ENCODE results near the gene KAZN. TPM values are rescaled to one million over a fixed set of nuclear protein-coding genes. Genes with fewer than 3 reads are reported as not detected.

Gene KAZN
- total and polyA plus RNA-seq, 9 donors: 5.1 to 17.4 (median 14.3) TPM

- H3K4me1 ChIP-seq (ENCODE audit: control insufficient read depth, insufficient read depth, low read length): no peaks in the 10 kb centered on the region
- no peaks in the 10 kb centered on the region for H3K27me3 ChIP-seq (ENCODE audit: control insufficient read depth, insufficient read depth, low read length)
- 100% methylated on average over 1 of the region's 4 CpGs for WGBS (ENCODE audit: insufficient coverage)
- no peak overlapping the region for H3K4me3 ChIP-seq (ENCODE audit: low read length)
- H3K27ac ChIP-seq (ENCODE audit: low read length): no peak overlapping the region
- peaks cover 23% of the 10 kb centered on the region for H3K9me3 ChIP-seq (replicated peaks; ENCODE audit: control insufficient read depth, low read depth, low read length)
- no peaks in the 10 kb centered on the region for H3K36me3 ChIP-seq (ENCODE audit: control insufficient read depth, insufficient read depth, low read length)
- no peak for DNase-seq
Observed at GRCh38 chr1:14842361-14842760, 243.9 kb downstream of the KAZN start.

GRCh38 chr1:14842891-14843290, 244.4 kb downstream of the KAZN start:
- no peak for DNase-seq
- no peaks in the 10 kb centered on the region for H3K27me3 ChIP-seq (ENCODE audit: control insufficient read depth, insufficient read depth, low read length)
- no peaks in the 10 kb centered on the region for H3K36me3 ChIP-seq (ENCODE audit: control insufficient read depth, insufficient read depth, low read length)
- H3K4me3 ChIP-seq (ENCODE audit: low read length): no peak overlapping the region
- H3K4me1 ChIP-seq (ENCODE audit: control insufficient read depth, insufficient read depth, low read length): no peaks in the 10 kb centered on the region
- no peak overlapping the region for H3K27ac ChIP-seq (ENCODE audit: low read length)
- H3K9me3 ChIP-seq (replicated peaks; ENCODE audit: control insufficient read depth, low read depth, low read length): peaks cover 23% of the 10 kb centered on the region
- WGBS (ENCODE audit: insufficient coverage): 83% methylated on average over 1 of the region's 2 CpGs

GRCh38 chr1:14843525-14843924, 245.0 kb downstream of the KAZN start:
- H3K27ac ChIP-seq (ENCODE audit: low read length): no peak overlapping the region
- DNase-seq: no peak
- no peaks in the 10 kb centered on the region for H3K36me3 ChIP-seq (ENCODE audit: control insufficient read depth, insufficient read depth, low read length)
- whole genome bisulfite sequencing (ENCODE audit: insufficient coverage): 72% methylated on average over 3 of the region's 6 CpGs
- H3K4me1 ChIP-seq (ENCODE audit: control insufficient read depth, insufficient read depth, low read length): no peaks in the 10 kb centered on the region
- H3K9me3 ChIP-seq (replicated peaks; ENCODE audit: control insufficient read depth, low read depth, low read length): peaks cover 23% of the 10 kb centered on the region
- H3K27me3 ChIP-seq (ENCODE audit: control insufficient read depth, insufficient read depth, low read length): peaks cover 3% of the 10 kb centered on the region
- no peak overlapping the region for H3K4me3 ChIP-seq (ENCODE audit: low read length)

GRCh38 chr1:14844356-14844755, 245.9 kb downstream of the KAZN start:
- whole genome bisulfite sequencing (ENCODE audit: insufficient coverage): 69% methylated on average over 2 of the region's 2 CpGs
- no peak for DNase-seq
- Histone ChIP-seq H3K9me3 (replicated peaks; ENCODE audit: control insufficient read depth, low read depth, low read length) (peaks cover 23% of the 10 kb centered on the region), H3K36me3 (ENCODE audit: control insufficient read depth, insufficient read depth, low read length) (no peaks in the 10 kb centered on the region), H3K27ac (ENCODE audit: low read length) (no peak overlapping the region), H3K4me1 (ENCODE audit: control insufficient read depth, insufficient read depth, low read length) (peaks cover 6% of the 10 kb centered on the region), H3K4me3 (ENCODE audit: low read length) (no peak overlapping the region), H3K27me3 (ENCODE audit: control insufficient read depth, insufficient read depth, low read length) (peaks cover 3% of the 10 kb centered on the region)

GRCh38 chr1:14844923-14845617, 246.6 kb downstream of the KAZN start:
- Histone ChIP-seq H3K9me3 (replicated peaks; ENCODE audit: control insufficient read depth, low read depth, low read length) (peaks cover 23% of the 10 kb centered on the region), H3K36me3 (ENCODE audit: control insufficient read depth, insufficient read depth, low read length) (no peaks in the 10 kb centered on the region), H3K27me3 (ENCODE audit: control insufficient read depth, insufficient read depth, low read length) (peaks cover 3% of the 10 kb centered on the region), H3K4me3 (ENCODE audit: low read length) (no peak overlapping the region), H3K4me1 (ENCODE audit: control insufficient read depth, insufficient read depth, low read length) (peaks cover 6% of the 10 kb centered on the region), H3K27ac (ENCODE audit: low read length) (no peak overlapping the region)
- 93% methylated on average over 2 of the region's 2 CpGs for WGBS (ENCODE audit: insufficient coverage)
- DNase-seq: no peak

GRCh38 chr1:14845851-14846250, 247.4 kb downstream of the KAZN start:
- 59% methylated on average over 2 of the region's 5 CpGs for WGBS (ENCODE audit: insufficient coverage)
- peaks cover 6% of the 10 kb centered on the region for H3K27me3 ChIP-seq (ENCODE audit: control insufficient read depth, insufficient read depth, low read length)
- DNase-seq: peak; percentile 51

GRCh38 chr1:14846688-14847087, 248.2 kb downstream of the KAZN start:
- H3K27ac ChIP-seq (ENCODE audit: low read length): no peak overlapping the region
- peaks cover 19% of the 10 kb centered on the region for H3K9me3 ChIP-seq (replicated peaks; ENCODE audit: control insufficient read depth, low read depth, low read length)
- peaks cover 6% of the 10 kb centered on the region for H3K4me1 ChIP-seq (ENCODE audit: control insufficient read depth, insufficient read depth, low read length)
- H3K4me3 ChIP-seq (ENCODE audit: low read length): no peak overlapping the region
- H3K36me3 ChIP-seq (ENCODE audit: control insufficient read depth, insufficient read depth, low read length): no peaks in the 10 kb centered on the region
- H3K27me3 ChIP-seq (ENCODE audit: control insufficient read depth, insufficient read depth, low read length): peaks cover 6% of the 10 kb centered on the region
- WGBS (ENCODE audit: insufficient coverage): no CpG with 5 or more reads among the region's 4 CpGs
- no peak for DNase-seq

More at GRCh38 chr1:14845851-14846250, 247.4 kb downstream of the KAZN start:
- H3K4me3 ChIP-seq (ENCODE audit: low read length): no peak overlapping the region
- peaks cover 6% of the 10 kb centered on the region for H3K4me1 ChIP-seq (ENCODE audit: control insufficient read depth, insufficient read depth, low read length)
- peaks cover 23% of the 10 kb centered on the region for H3K9me3 ChIP-seq (replicated peaks; ENCODE audit: control insufficient read depth, low read depth, low read length)
- H3K27ac ChIP-seq (ENCODE audit: low read length): no peak overlapping the region
- no peaks in the 10 kb centered on the region for H3K36me3 ChIP-seq (ENCODE audit: control insufficient read depth, insufficient read depth, low read length)

GRCh38 chr1:14848203-14848602, 249.7 kb downstream of the KAZN start:
- Histone ChIP-seq H3K9me3 (replicated peaks; ENCODE audit: control insufficient read depth, low read depth, low read length) (peaks cover 5% of the 10 kb centered on the region), H3K4me3 (ENCODE audit: low read length) (no peak overlapping the region), H3K36me3 (ENCODE audit: control insufficient read depth, insufficient read depth, low read length) (no peaks in the 10 kb centered on the region), H3K27me3 (ENCODE audit: control insufficient read depth, insufficient read depth, low read length) (peaks cover 6% of the 10 kb centered on the region), H3K27ac (ENCODE audit: low read length) (no peak overlapping the region), H3K4me1 (ENCODE audit: control insufficient read depth, insufficient read depth, low read length) (peaks cover 6% of the 10 kb centered on the region)
- DNase-seq: no peak
- 65% methylated on average over 4 of the region's 6 CpGs for WGBS (ENCODE audit: insufficient coverage)

GRCh38 chr1:14848625-14849024, 250.1 kb downstream of the KAZN start:
- peak; percentile 52 for DNase-seq
- peaks cover 6% of the 10 kb centered on the region for H3K4me1 ChIP-seq (ENCODE audit: control insufficient read depth, insufficient read depth, low read length)
- no peak overlapping the region for H3K27ac ChIP-seq (ENCODE audit: low read length)
- 10% methylated on average over 2 of the region's 17 CpGs for WGBS (ENCODE audit: insufficient coverage)
- no peaks in the 10 kb centered on the region for H3K36me3 ChIP-seq (ENCODE audit: control insufficient read depth, insufficient read depth, low read length)
- H3K9me3 ChIP-seq (replicated peaks; ENCODE audit: control insufficient read depth, low read depth, low read length): peaks cover under 1% of the 10 kb centered on the region
- no peak overlapping the region for H3K4me3 ChIP-seq (ENCODE audit: low read length)
- H3K27me3 ChIP-seq (ENCODE audit: control insufficient read depth, insufficient read depth, low read length): peaks cover 8% of the 10 kb centered on the region

GRCh38 chr1:14849038-14849437, 250.6 kb downstream of the KAZN start:
- Histone ChIP-seq H3K9me3 (replicated peaks; ENCODE audit: control insufficient read depth, low read depth, low read length) (no peaks in the 10 kb centered on the region), H3K36me3 (ENCODE audit: control insufficient read depth, insufficient read depth, low read length) (no peaks in the 10 kb centered on the region), H3K4me3 (ENCODE audit: low read length) (no peak overlapping the region), H3K27me3 (ENCODE audit: control insufficient read depth, insufficient read depth, low read length) (peaks cover 8% of the 10 kb centered on the region), H3K4me1 (ENCODE audit: control insufficient read depth, insufficient read depth, low read length) (peaks cover 6% of the 10 kb centered on the region), H3K27ac (ENCODE audit: low read length) (no peak overlapping the region)
- WGBS (ENCODE audit: insufficient coverage): 45% methylated on average over 6 of the region's 8 CpGs
- peak; percentile 17 for DNase-seq
